SU-DHL-6 (cell line): Measurements from ENCODE around the gene TOP1.

Source experiments
- H2AFZ ChIP-seq: fragments of 200-600 bp; sonication (generic); 2 replicates; pipeline ENCODE4 v1.6.1; 2014; ENCODE audit warnings: low read depth, mild to moderate bottlenecking, moderate library complexity, mixed read lengths, antibody characterized with exemption, low read length; ENCODE audit not compliant: severe bottlenecking
- H3F3A ChIP-seq: fragments of 200-600 bp; shearing (Covaris generic); 2 replicates; pipeline ENCODE4 v1.6.0; 2016; ENCODE audit warnings: antibody characterized with exemption, mild to moderate bottlenecking; ENCODE audit not compliant: insufficient read depth
- H3K27ac ChIP-seq: fragments of 200-600 bp; sonication (generic); 2 replicates; pipeline ENCODE4 v1.5.1; 2016; ENCODE audit warnings: low read depth, mild to moderate bottlenecking, low read length, moderate library complexity, mixed read lengths
- H3K27me3 ChIP-seq: fragments of 200-600 bp; sonication (generic), shearing (Covaris generic); 2 replicates; pipeline ENCODE4 v1.6.0; 2014; ENCODE audit warnings: mild to moderate bottlenecking, low read length
- H3K36me3 ChIP-seq: fragments of 200-600 bp; sonication (generic); 2 replicates; pipeline ENCODE4 v1.6.1; 2014; ENCODE audit warnings: mild to moderate bottlenecking, low read length, mixed read lengths
- H3K4me2 ChIP-seq: fragments of 300-600, 200-600 bp; shearing (Covaris generic), sonication (generic); 2 replicates; pipeline ENCODE4 v1.6.0; 2014; ENCODE audit warnings: low read length, low read depth, mild to moderate bottlenecking; ENCODE audit not compliant: poor library complexity, severe bottlenecking
- H3K4me3 ChIP-seq: fragments of 200-600 bp; sonication (generic); 2 replicates; pipeline ENCODE4 v1.5.1; 2014; ENCODE audit warnings: antibody characterized with exemption, low read length, mild to moderate bottlenecking, mixed read lengths; ENCODE audit not compliant: insufficient read depth, poor library complexity, severe bottlenecking
- H3K79me2 ChIP-seq: fragments of 200-600 bp; sonication (generic); 2 replicates; pipeline ENCODE4 v1.6.1; 2014; ENCODE audit warnings: mild to moderate bottlenecking, low read length, moderate library complexity; ENCODE audit not compliant: insufficient read depth
- H3K9ac ChIP-seq: fragments of 200-600 bp; sonication (generic); 2 replicates; pipeline ENCODE4 v1.7.0; 2014; ENCODE audit warnings: mild to moderate bottlenecking, low read length
- H3K9me2 ChIP-seq: fragments of 200-600 bp; sonication (generic); replicated peaks from 2 replicates; pipeline ENCODE4 v1.6.1; 2014; ENCODE audit warnings: low read length; ENCODE audit not compliant: insufficient read depth
- H3K9me3 ChIP-seq: fragments of 200-600 bp; sonication (generic); 2 replicates; pipeline ENCODE4 v1.6.1; 2014; ENCODE audit warnings: low read length, mixed read lengths; ENCODE audit not compliant: insufficient read depth
- H4K20me1 ChIP-seq: fragments of 200-600 bp; sonication (generic); 2 replicates; pipeline ENCODE4 v1.6.1; 2014; ENCODE audit warnings: low read depth, mild to moderate bottlenecking, antibody characterized with exemption, low read length, moderate library complexity, mixed read lengths
- EZH2phosphoT487 ChIP-seq: fragments of 200-600 bp; sonication (generic), shearing (Covaris generic); conservative IDR thresholded peaks from 2 replicates; pipeline ENCODE4 v1.6.1; 2018; ENCODE audit warnings: mild to moderate bottlenecking, antibody characterized with exemption, low read length, moderate library complexity, mixed read lengths
- TF ChIP-seq, protein P1 (sequence below): fragments of 200-600 bp; sonication (generic); IDR thresholded peaks from one replicate; pipeline ENCODE4 v1.5.1; 2017; ENCODE audit warnings: antibody characterized with exemption, mild to moderate bottlenecking, low read length, moderate library complexity; ENCODE audit not compliant: insufficient read depth, poor library complexity, severe bottlenecking

Gene TOP1

GRCh38 chr20:40986774-40987173 lies 41.8 kb upstream of the TOP1 start:
- Histone ChIP-seq H3K9me3 (no peaks in the 10 kb centered on the region), H3F3A (peaks cover 4% of the 10 kb centered on the region; the same call in 1 of the 2 replicates), H3K36me3 (no peaks in the 10 kb centered on the region), H3K9me2 (no peaks in the 10 kb centered on the region), H3K27ac (no peak overlapping the region), H2AFZ (no peak overlapping the region), H3K4me2 (no peak overlapping the region), H3K79me2 (no peaks in the 10 kb centered on the region), H3K27me3 (no peaks in the 10 kb centered on the region), H3K9ac (no peak overlapping the region), H3K4me3 (no peak overlapping the region), H4K20me1 (no peaks in the 10 kb centered on the region)
- TF ChIP-seq, protein P1, sequence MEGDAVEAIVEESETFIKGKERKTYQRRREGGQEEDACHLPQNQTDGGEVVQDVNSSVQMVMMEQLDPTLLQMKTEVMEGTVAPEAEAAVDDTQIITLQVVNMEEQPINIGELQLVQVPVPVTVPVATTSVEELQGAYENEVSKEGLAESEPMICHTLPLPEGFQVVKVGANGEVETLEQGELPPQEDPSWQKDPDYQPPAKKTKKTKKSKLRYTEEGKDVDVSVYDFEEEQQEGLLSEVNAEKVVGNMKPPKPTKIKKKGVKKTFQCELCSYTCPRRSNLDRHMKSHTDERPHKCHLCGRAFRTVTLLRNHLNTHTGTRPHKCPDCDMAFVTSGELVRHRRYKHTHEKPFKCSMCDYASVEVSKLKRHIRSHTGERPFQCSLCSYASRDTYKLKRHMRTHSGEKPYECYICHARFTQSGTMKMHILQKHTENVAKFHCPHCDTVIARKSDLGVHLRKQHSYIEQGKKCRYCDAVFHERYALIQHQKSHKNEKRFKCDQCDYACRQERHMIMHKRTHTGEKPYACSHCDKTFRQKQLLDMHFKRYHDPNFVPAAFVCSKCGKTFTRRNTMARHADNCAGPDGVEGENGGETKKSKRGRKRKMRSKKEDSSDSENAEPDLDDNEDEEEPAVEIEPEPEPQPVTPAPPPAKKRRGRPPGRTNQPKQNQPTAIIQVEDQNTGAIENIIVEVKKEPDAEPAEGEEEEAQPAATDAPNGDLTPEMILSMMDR: no peak
- no peak for TF ChIP-seq EZH2phosphoT487

GRCh38 chr20:40990542-40991120 lies 38.0 kb upstream of the TOP1 start:
- peak overlapping the region; percentile 64 for H3K4me2 ChIP-seq
- no peaks in the 10 kb centered on the region for H3K9me3 ChIP-seq
- peak overlapping the region; percentile 29 for H2AFZ ChIP-seq
- peak overlapping the region; percentile 91 for H3K27ac ChIP-seq
- no peaks in the 10 kb centered on the region for H3K79me2 ChIP-seq
- no peaks in the 10 kb centered on the region for H4K20me1 ChIP-seq
- H3K9ac ChIP-seq: peak overlapping the region; percentile 62
- no peaks in the 10 kb centered on the region for H3K36me3 ChIP-seq
- peaks cover 12% of the 10 kb centered on the region for H3F3A ChIP-seq
- TF ChIP-seq, protein P1: peak; percentile 80
- no peak for TF ChIP-seq EZH2phosphoT487
- no peaks in the 10 kb centered on the region for H3K9me2 ChIP-seq
- no peaks in the 10 kb centered on the region for H3K27me3 ChIP-seq
- H3K4me3 ChIP-seq: no peak overlapping the region

DNA sequence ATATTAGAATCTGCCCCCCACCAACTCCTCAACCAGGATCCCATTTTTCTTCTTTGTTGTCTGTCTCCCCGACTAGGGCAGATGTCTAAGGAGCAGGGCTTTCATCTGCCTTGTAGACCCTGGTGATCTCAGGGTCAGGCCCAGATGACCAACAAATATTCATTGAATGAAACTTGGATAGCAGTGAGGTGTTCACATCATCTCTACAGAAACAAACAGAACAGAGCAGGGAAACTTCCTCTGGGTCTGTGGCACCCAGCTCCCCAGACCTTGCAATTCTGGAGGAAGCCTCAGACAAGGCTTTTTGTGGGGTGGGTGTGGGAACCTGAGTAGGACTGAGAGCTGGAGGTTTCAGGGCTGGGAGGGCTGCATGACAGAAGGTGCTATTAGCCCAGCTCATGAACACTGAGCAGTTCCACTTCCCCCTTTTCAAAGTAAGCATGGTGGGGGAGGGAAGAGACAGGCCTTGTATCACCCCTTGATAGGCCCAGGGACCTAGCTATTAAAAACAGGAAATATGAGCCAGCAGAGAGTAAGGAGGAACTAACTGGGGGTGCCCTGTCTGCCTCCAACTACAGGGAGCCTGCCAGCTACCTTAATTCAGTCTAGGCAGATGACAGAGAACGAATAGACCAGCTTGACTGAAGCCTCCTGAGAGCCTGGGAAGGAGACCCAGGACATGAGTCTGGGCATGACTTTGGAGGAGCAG lies 37.3 kb upstream of the TOP1 start:
- Histone ChIP-seq H3K27me3 (no peaks in the 10 kb centered on the region), H2AFZ (peak overlapping the region; percentile 57)

More for the DNA sequence above, 37.3 kb upstream of the TOP1 start:
- Histone ChIP-seq H3K9me2 (no peaks in the 10 kb centered on the region), H3K4me2 (peak overlapping the region; percentile 64), H3K9ac (peak overlapping the region; percentile 62), H3K79me2 (no peaks in the 10 kb centered on the region), H3K4me3 (peak overlapping the region; percentile 37), H3K9me3 (no peaks in the 10 kb centered on the region), H3K36me3 (no peaks in the 10 kb centered on the region), H4K20me1 (no peaks in the 10 kb centered on the region), H3F3A (peaks cover 12% of the 10 kb centered on the region), H3K27ac (peak overlapping the region; percentile 91)
- TF ChIP-seq, protein P1: no peak
- no peak for TF ChIP-seq EZH2phosphoT487
